ENCODE results near the gene RASA3. TPM values are rescaled to one million over a fixed set of nuclear protein-coding genes. Genes with fewer than 3 reads are reported as not detected.
A peak's percentile ranks its signal among the peaks of the same experiment; 100 is the strongest.
"Not testable (repeated sequence)": the region's sequence is repeated elsewhere in the genome, so short reads cannot be mapped to it uniquely, and the experiment has no call there.

The RASA3 gene, protein sequence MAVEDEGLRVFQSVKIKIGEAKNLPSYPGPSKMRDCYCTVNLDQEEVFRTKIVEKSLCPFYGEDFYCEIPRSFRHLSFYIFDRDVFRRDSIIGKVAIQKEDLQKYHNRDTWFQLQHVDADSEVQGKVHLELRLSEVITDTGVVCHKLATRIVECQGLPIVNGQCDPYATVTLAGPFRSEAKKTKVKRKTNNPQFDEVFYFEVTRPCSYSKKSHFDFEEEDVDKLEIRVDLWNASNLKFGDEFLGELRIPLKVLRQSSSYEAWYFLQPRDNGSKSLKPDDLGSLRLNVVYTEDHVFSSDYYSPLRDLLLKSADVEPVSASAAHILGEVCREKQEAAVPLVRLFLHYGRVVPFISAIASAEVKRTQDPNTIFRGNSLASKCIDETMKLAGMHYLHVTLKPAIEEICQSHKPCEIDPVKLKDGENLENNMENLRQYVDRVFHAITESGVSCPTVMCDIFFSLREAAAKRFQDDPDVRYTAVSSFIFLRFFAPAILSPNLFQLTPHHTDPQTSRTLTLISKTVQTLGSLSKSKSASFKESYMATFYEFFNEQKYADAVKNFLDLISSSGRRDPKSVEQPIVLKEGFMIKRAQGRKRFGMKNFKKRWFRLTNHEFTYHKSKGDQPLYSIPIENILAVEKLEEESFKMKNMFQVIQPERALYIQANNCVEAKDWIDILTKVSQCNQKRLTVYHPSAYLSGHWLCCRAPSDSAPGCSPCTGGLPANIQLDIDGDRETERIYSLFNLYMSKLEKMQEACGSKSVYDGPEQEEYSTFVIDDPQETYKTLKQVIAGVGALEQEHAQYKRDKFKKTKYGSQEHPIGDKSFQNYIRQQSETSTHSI
- 24.7 and 31.4 TPM in 2 replicates for polyA plus RNA-seq (2011; rRNA removed)
- 21.7 and 24.6 TPM in 2 replicates for polyA minus RNA-seq (2011; rRNA and poly(A)+ RNA removed)

- TF ChIP-seq, protein P1, sequence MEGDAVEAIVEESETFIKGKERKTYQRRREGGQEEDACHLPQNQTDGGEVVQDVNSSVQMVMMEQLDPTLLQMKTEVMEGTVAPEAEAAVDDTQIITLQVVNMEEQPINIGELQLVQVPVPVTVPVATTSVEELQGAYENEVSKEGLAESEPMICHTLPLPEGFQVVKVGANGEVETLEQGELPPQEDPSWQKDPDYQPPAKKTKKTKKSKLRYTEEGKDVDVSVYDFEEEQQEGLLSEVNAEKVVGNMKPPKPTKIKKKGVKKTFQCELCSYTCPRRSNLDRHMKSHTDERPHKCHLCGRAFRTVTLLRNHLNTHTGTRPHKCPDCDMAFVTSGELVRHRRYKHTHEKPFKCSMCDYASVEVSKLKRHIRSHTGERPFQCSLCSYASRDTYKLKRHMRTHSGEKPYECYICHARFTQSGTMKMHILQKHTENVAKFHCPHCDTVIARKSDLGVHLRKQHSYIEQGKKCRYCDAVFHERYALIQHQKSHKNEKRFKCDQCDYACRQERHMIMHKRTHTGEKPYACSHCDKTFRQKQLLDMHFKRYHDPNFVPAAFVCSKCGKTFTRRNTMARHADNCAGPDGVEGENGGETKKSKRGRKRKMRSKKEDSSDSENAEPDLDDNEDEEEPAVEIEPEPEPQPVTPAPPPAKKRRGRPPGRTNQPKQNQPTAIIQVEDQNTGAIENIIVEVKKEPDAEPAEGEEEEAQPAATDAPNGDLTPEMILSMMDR (IDR thresholded peaks at IDR 0.05; ENCODE audit: insufficient read depth, low read depth, low read length) = no peak
- no peak for DNase-seq (ENCODE audit: low read depth)
- POLR2A ChIA-PET = no interaction called here
- Histone ChIP-seq H3K27me3 (ENCODE audit: control insufficient read depth, insufficient read depth, low read length) (no peaks in the 10 kb centered on the region), H3K36me3 (ENCODE audit: control insufficient read depth, insufficient read depth, low read length) (no peaks in the 10 kb centered on the region), H3K4me3 (ENCODE audit: low read depth, low read length) (peak within 1 kb of the TSS; percentile 98)
- CTCF ChIA-PET = interaction anchor here (0.6 to 0.7 kb wide), 3 partner anchors 54 to 184 kb away, joined by 3 read pairs; no protein-coding TSS in a partner anchor
Observed at GRCh38 chr13:114132419-114133121, at the start of gene RASA3. RASA3 (minus strand) TSS chr13:114132623; CDS start chr13:114132489, 134 bp downstream.

GRCh38 chr13:114179087-114179658, 46.8 kb upstream of the RASA3 start, which contains the start of gene CFAP97D2:
CFAP97D2 (plus strand) TSS chr13:114179257; CDS start chr13:114179331, 74 bp downstream.
- CTCF ChIA-PET = no interaction called here

DNA sequence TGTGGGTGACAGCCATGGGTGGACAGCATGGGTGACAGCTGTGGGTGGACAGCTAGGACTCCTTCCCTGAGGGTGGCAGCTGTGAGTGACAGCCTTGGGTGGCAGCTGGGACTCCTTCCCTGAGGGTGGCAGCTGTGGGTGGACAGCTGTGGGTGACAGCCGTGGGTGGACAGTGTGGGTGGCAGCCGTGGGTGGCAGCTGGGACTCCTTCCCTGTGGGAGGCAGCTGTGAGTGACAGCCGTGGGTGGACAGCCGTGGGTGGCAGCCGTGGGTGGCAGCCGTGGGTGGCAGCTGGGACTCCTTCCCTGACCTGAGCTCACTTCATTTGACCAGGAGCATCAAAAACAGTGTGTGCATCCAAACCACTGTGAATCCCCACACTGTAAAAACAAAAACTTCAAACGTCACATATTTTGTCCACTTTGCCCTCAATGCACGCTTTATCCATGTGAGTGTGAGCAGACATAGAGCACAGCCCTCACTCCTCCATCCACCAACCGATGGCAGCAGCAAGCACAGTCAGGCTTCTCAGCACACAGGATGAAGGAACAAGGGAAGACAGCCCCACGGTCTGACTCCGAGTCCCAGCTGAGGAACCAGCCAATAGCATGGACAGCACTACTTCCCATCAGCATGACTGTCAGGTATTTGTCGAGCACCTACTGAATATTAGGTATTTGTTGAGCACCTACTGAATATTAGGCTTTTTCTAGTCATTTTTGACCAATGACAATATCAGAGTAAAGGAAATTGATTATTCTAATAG, 45.0 kb upstream of the RASA3 start:
- no peak for DNase-seq (ENCODE audit: low read depth)
- ChIA-PET POLR2A (no interaction called here), CTCF (interaction anchor here (0.6 to 1.0 kb wide), 2 partner anchors 16 to 143 kb away, joined by 3 read pairs; no protein-coding TSS in a partner anchor)
- peaks cover 17% of the 10 kb centered on the region for H3K27me3 ChIP-seq (ENCODE audit: control insufficient read depth, insufficient read depth, low read length)
- H3K4me3 ChIP-seq (ENCODE audit: low read depth, low read length) = no peak overlapping the region
- TF ChIP-seq, protein P1 (IDR thresholded peaks at IDR 0.05; ENCODE audit: insufficient read depth, low read depth, low read length) = no peak
- no peaks in the 10 kb centered on the region for H3K36me3 ChIP-seq (ENCODE audit: control insufficient read depth, insufficient read depth, low read length)

More at GRCh38 chr13:114179087-114179658, 46.8 kb upstream of the RASA3 start, which contains the start of gene CFAP97D2:
- POLR2A ChIA-PET = no interaction called here
- Histone ChIP-seq H3K4me3 (ENCODE audit: low read depth, low read length) (no peak within 1 kb of the TSS), H3K27me3 (ENCODE audit: control insufficient read depth, insufficient read depth, low read length) (peaks cover 23% of the 10 kb centered on the region), H3K36me3 (ENCODE audit: control insufficient read depth, insufficient read depth, low read length) (no peaks in the 10 kb centered on the region)
- TF ChIP-seq, protein P1 (IDR thresholded peaks at IDR 0.05; ENCODE audit: insufficient read depth, low read depth, low read length) = no peak
- DNase-seq (ENCODE audit: low read depth) = no peak

GRCh38 chr13:114176359-114176902, 44.0 kb upstream of the RASA3 start:
- CTCF ChIA-PET, POLR2A ChIA-PET: not testable (repeated sequence)

More at GRCh38 chr13:114176359-114176902, 44.0 kb upstream of the RASA3 start:
- not testable (repeated sequence) for H3K4me3 ChIP-seq (ENCODE audit: low read depth, low read length); DNase-seq (ENCODE audit: low read depth); H3K36me3 ChIP-seq (ENCODE audit: control insufficient read depth, insufficient read depth, low read length)
- peaks cover 14% of the 10 kb centered on the region for H3K27me3 ChIP-seq (ENCODE audit: control insufficient read depth, insufficient read depth, low read length)

Data from BJ (cell line).